GF-D8 (cell line): ENCODE measurements around the gene LEPROT.
A peak's percentile ranks its signal among the peaks of the same experiment; 100 is the strongest.
"Not testable (repeated sequence)": the region's sequence is repeated elsewhere in the genome, so short reads cannot be mapped to it uniquely, and the experiment has no call there.

Experiments
- DNase-seq: peaks from one replicate; lab custom pipeline; 2025; lab: John Stamatoyannopoulos, UW

The LEPROT gene

GRCh38 chr1:65420590-65421350, at the start of gene LEPROT, which contains the start of gene LEPR:
Gene LEPROT (plus strand): TSS chr1:65420668. CDS start chr1:65420725, 57 bp downstream.
Gene LEPR (plus strand): TSS chr1:65420668. CDS start chr1:65565566, 144,898 bp downstream.
- DNase-seq = peak; percentile 31

- DNase-seq = no peak
These were observed 48.9 kb upstream of the LEPROT start for GRCh38 chr1:65371544-65371943.

GRCh38 chr1:65372557-65372956, 47.9 kb upstream of the LEPROT start:
- no peak for DNase-seq

GRCh38 chr1:65377496-65378246, 42.8 kb upstream of the LEPROT start:
- no peak for DNase-seq

- no peak for DNase-seq
These were observed 42.1 kb upstream of the LEPROT start for GRCh38 chr1:65378247-65378946.

- not testable (repeated sequence) for DNase-seq
These were observed 36.0 kb upstream of the LEPROT start for GRCh38 chr1:65384426-65384825.

GRCh38 chr1:65386439-65386838, 34.0 kb upstream of the LEPROT start:
- no peak for DNase-seq

GRCh38 chr1:65387821-65388220, 32.6 kb upstream of the LEPROT start:
- no peak for DNase-seq

- no peak for DNase-seq
These were observed 31.4 kb upstream of the LEPROT start for GRCh38 chr1:65388908-65389695.

GRCh38 chr1:65392497-65392896, 28.0 kb upstream of the LEPROT start:
- no peak for DNase-seq

GRCh38 chr1:65393347-65393746, 27.1 kb upstream of the LEPROT start:
- no peak for DNase-seq

GRCh38 chr1:65393928-65394327, 26.5 kb upstream of the LEPROT start:
- no peak for DNase-seq

- DNase-seq = no peak
These were observed 24.4 kb upstream of the LEPROT start for GRCh38 chr1:65395887-65396612.

- no peak for DNase-seq
These were observed 22.4 kb upstream of the LEPROT start for GRCh38 chr1:65398083-65398482.

- no peak for DNase-seq
These were observed 21.5 kb upstream of the LEPROT start for GRCh38 chr1:65399003-65399402.

- DNase-seq = no peak
These were observed 18.9 kb upstream of the LEPROT start for GRCh38 chr1:65401612-65402011.

- DNase-seq = no peak
These were observed 15.5 kb upstream of the LEPROT start for GRCh38 chr1:65404941-65405340.

GRCh38 chr1:65407877-65408276, 12.6 kb upstream of the LEPROT start:
- no peak for DNase-seq

GRCh38 chr1:65409314-65409713, 11.2 kb upstream of the LEPROT start:
- DNase-seq = no peak

- no peak for DNase-seq
These were observed 10.6 kb upstream of the LEPROT start for GRCh38 chr1:65409816-65410326.
